COLO668 (cell line): ENCODE results near the gene MAP3K4.
"Not testable (repeated sequence)": the region's sequence is repeated elsewhere in the genome, so short reads cannot be mapped to it uniquely, and the experiment has no call there.

Source experiments
- DNase-seq: peaks from one replicate; lab custom pipeline; 2025; ENCODE audit not compliant: unreplicated experiment; lab: John Stamatoyannopoulos, UW

MAP3K4 gene

GRCh38 chr6:161117942-161118341 lies 126.4 kb downstream of the MAP3K4 start:
- no peak for DNase-seq

- DNase-seq = not testable (repeated sequence)
Measured at GRCh38 chr6:161123319-161123718, 131.8 kb downstream of the MAP3K4 start.

GRCh38 chr6:161125591-161125990 lies 134.0 kb downstream of the MAP3K4 start:
- no peak for DNase-seq

- no peak for DNase-seq
Measured at GRCh38 chr6:161127071-161127740, 135.6 kb downstream of the MAP3K4 start.

GRCh38 chr6:161128230-161128629 lies 136.7 kb downstream of the MAP3K4 start:
- DNase-seq = no peak

- no peak for DNase-seq
Measured at GRCh38 chr6:161128680-161129196, 137.2 kb downstream of the MAP3K4 start.

- no peak for DNase-seq
Measured at GRCh38 chr6:161130541-161130940, 139.0 kb downstream of the MAP3K4 start.

GRCh38 chr6:161130967-161131766 lies 139.6 kb downstream of the MAP3K4 start:
- DNase-seq = no peak

GRCh38 chr6:161132384-161132783 lies 140.8 kb downstream of the MAP3K4 start:
- no peak for DNase-seq

- DNase-seq = no peak
Measured at GRCh38 chr6:161133963-161134362, 142.4 kb downstream of the MAP3K4 start.

- DNase-seq = no peak
Measured at GRCh38 chr6:161134550-161135298, 143.2 kb downstream of the MAP3K4 start.

- no peak for DNase-seq
Measured at GRCh38 chr6:161135695-161136591, 144.4 kb downstream of the MAP3K4 start.

GRCh38 chr6:161136655-161137054 lies 145.1 kb downstream of the MAP3K4 start:
- no peak for DNase-seq

- no peak for DNase-seq
Measured at GRCh38 chr6:161137320-161137719, 145.8 kb downstream of the MAP3K4 start.

- no peak for DNase-seq
Measured at GRCh38 chr6:161137839-161138542, 146.4 kb downstream of the MAP3K4 start.

- DNase-seq = no peak
Measured at GRCh38 chr6:161138543-161139303, 147.2 kb downstream of the MAP3K4 start.

GRCh38 chr6:161139304-161139765 lies 147.8 kb downstream of the MAP3K4 start:
- DNase-seq = no peak

GRCh38 chr6:161139766-161140553 lies 148.4 kb downstream of the MAP3K4 start:
- DNase-seq = peak; percentile 66
